Spleen (tissue), 11 donors: ENCODE results near the gene NTSR1. TPM values are rescaled to one million over a fixed set of nuclear protein-coding genes. Genes with fewer than 3 reads are reported as not detected.
A peak's percentile ranks its signal among the peaks of the same experiment; 100 is the strongest.
"Not testable (repeated sequence)": the region's sequence is repeated elsewhere in the genome, so short reads cannot be mapped to it uniquely, and the experiment has no call there.

Experiments used
- DNase-seq: peaks from one replicate; pipeline ENCODE4 v3.0.0-alpha.2; 2020
- H3K27ac ChIP-seq, 8 donors: fragments of 200-600 bp; sonication (generic) in 7 of 8; 1 replicate in 4 of 8; 2 replicates in 4 of 8; pipeline versions ENCODE4 v1.5.0 to v1.8.0; 2016 to 2021; ENCODE audit warnings: inconsistent platforms in 4 of 8, mild to moderate bottlenecking in 4 of 8, moderate library complexity in 1 of 8
- H3K27me3 ChIP-seq, 7 donors: fragments of 200-600 bp; sonication (generic) in 6 of 7; replicated peaks in 1 of 7; 1 replicate in 4 of 7; 2 replicates in 3 of 7; pipeline versions ENCODE4 v1.5.0 to v1.8.0; 2016 to 2021; ENCODE audit warnings: inconsistent platforms in 3 of 7, mild to moderate bottlenecking in 1 of 7
- H3K36me3 ChIP-seq, 6 donors: fragments of 200-600 bp; sonication (generic) in 5 of 6; 1 replicate in 4 of 6; 2 replicates in 2 of 6; pipeline versions ENCODE4 v1.5.0 to v1.8.0; 2016 to 2021; ENCODE audit warnings: inconsistent platforms in 2 of 6
- H3K4me1 ChIP-seq, 6 donors: fragments of 200-600 bp; sonication (generic) in 5 of 6; 1 replicate in 3 of 6; 2 replicates in 3 of 6; pipeline versions ENCODE4 v1.5.0 to v1.8.0; 2016 to 2021; ENCODE audit warnings: inconsistent platforms in 3 of 6
- H3K4me3 ChIP-seq, 8 donors: fragments of 200-600 bp; sonication (generic) in 7 of 8; 1 replicate in 4 of 8; 2 replicates in 4 of 8; pipeline versions ENCODE4 v1.5.0 to v1.8.0; 2016 to 2021; ENCODE audit warnings: inconsistent platforms in 4 of 8, mild to moderate bottlenecking in 4 of 8, moderate library complexity in 2 of 8
- H3K9me3 ChIP-seq, 8 donors: fragments of 200-600 bp; sonication (generic) in 7 of 8; 1 replicate in 4 of 8; 2 replicates in 4 of 8; pipeline versions ENCODE4 v1.5.0 to v1.8.0; 2016 to 2021; ENCODE audit warnings: inconsistent platforms in 4 of 8
- CTCF ChIP-seq, 11 experiments: fragments of 200-600 bp in 7 of 11; fragments of 450-650 bp in 4 of 11; sonication (generic) in 4 of 11; IDR thresholded peaks in 8 of 11; conservative IDR thresholded peaks in 3 of 11; 1 replicate in 7 of 11; 2 replicates in 4 of 11; pipeline versions ENCODE4 v1.4.0 to v1.8.0; 2016 to 2021; ENCODE audit warnings: antibody characterized with exemption in 11 of 11, inconsistent platforms in 4 of 11, mild to moderate bottlenecking in 1 of 11
- POLR2A ChIP-seq, 3 donors: fragments of 450-650 bp; IDR thresholded peaks; one replicate each; pipeline ENCODE4 v1.5.1; 2017; ENCODE audit warnings: antibody characterized with exemption in 3 of 3, mild to moderate bottlenecking in 1 of 3
- POLR2AphosphoS5 ChIP-seq, 3 donors: sonication (generic); formaldehyde crosslinking; IDR thresholded peaks; one replicate each; pipeline ENCODE4 v1.5.1; 2017; ENCODE audit warnings: antibody characterized with exemption in 3 of 3
- WGBS, 5 donors: extraction: QIAGEN DNeasy Blood & Tissue Kit in 3 of 5; methylation state at CpG; one replicate each; pipeline versions ENCODE4 v1.1.5 to v1.1.7; 2013 to 2018; 5-methylcytosine and 5-hydroxymethylcytosine counted together
- intact Hi-C: fragments of 100-400 bp; cut with DNase I; formaldehyde crosslinking; loops from one replicate; pipeline ENCODE4 v1.15.0; 2023; ENCODE audit warnings: low total_unique reads
- polyA plus RNA-seq, 3 donors: library from polyadenylated mRNA; stranded (reverse); fragments of 200-250 nt; gene quantifications; one replicate each; pipeline ENCODE4 v1.2.1, GENCODE V29; 2013
- total RNA-seq, 7 donors: library from RNA; depleted of rRNA in 3 of 7; stranded (reverse); fragments of >200 nt in 3 of 7; fragmentation: NEBNext Ultra II Directional in 4 of 7; extraction: Animal tissue kit (Norgen Biotek cat#: 25700) in 4 of 7; gene quantifications; one replicate each; pipeline versions ENCODE4 v1.1.0 to v1.2.1, GENCODE V29; 2016 to 2021
- donor health status: healthy with polysubstance abuse.
- donor health status: DM: no; HTN: no; CAD: no; lungs with moderate emphysema.
- donor health status: DM: no; HTN: no; CAD: no.
- donor health status: Bipolar disorder and iron deficiency.
- donor health status: healthy.
- donor health status: DM: no; HTN: no; CAD: no.
- donor health status: DM: yes; HTN: yes; CAD: no.

NTSR1 gene
- total and polyA plus RNA-seq, 10 donors, result 0.14 to 5.7 (median 0.71) TPM

GRCh38 chr20:62678553-62678952, 30.1 kb upstream of the NTSR1 start:
- intact Hi-C loops, result no loop called here
- no peak overlapping the region for H3K4me3 ChIP-seq
- H3K27me3 ChIP-seq, result peaks cover 0 to 41% (median 4%) of the 10 kb centered on the region in 7 donors
- H3K27ac ChIP-seq, result peak overlapping the region in 3 of 8 donors; percentile 43 to 60 (median 60)
- H3K36me3 ChIP-seq, result no peaks in the 10 kb centered on the region
- peaks cover 0 to 10% (median 7%) of the 10 kb centered on the region in 8 donors for H3K9me3 ChIP-seq
- TF ChIP-seq CTCF (IDR thresholded peaks at IDR 0.05 in 8 of 11, conservative IDR thresholded peaks at IDR 0.05 in 3 of 11), result no peak
- TF ChIP-seq POLR2AphosphoS5 (IDR thresholded peaks at IDR 0.05), result no peak
- TF ChIP-seq POLR2A (IDR thresholded peaks at IDR 0.05), result no peak
- no peak for DNase-seq
- H3K4me1 ChIP-seq, result peaks cover 0 to 59% (median 19%) of the 10 kb centered on the region in 6 donors
- WGBS, 5 donors, result 8 to 25% (median 12%) methylated on average over 9 of the region's 9 CpGs

DNA sequence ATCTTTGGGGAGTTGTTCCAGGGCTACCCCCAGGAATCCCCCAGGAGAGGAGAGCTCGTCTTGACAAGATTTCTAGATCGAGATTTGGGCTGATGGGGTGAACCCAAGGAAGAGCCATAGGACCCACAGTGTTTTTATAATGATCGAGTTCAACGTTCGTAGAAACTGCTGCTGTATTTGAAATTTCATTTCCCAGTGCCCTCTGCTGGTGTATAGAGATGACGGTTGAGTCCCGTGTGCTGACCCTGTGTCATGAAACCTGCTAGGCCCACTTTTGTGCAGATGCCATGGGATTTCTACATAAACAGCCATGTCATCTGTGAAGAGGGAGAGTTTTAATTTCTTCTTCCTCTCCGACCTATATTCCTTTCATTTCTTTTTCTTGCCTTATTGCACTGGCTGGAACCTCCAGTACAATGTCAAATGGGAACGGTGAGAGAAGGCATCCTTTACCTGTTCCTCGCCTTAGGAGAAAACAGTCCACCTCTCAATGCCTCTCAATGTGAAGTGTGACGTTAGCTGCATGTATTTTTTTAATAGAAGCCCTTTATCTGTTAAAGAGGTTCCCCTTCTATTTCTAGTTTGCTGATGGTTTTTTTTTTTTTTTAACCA, 28.6 kb upstream of the NTSR1 start:
- no peaks in the 10 kb centered on the region for H3K36me3 ChIP-seq
- TF ChIP-seq CTCF (IDR thresholded peaks at IDR 0.05 in 8 of 11, conservative IDR thresholded peaks at IDR 0.05 in 3 of 11), result no peak
- no peak for TF ChIP-seq POLR2AphosphoS5 (IDR thresholded peaks at IDR 0.05)
- no peak for TF ChIP-seq POLR2A (IDR thresholded peaks at IDR 0.05)
- no peak overlapping the region for H3K4me3 ChIP-seq
- H3K9me3 ChIP-seq, result peaks cover 0 to 10% (median 7%) of the 10 kb centered on the region in 8 donors
- H3K27me3 ChIP-seq, result peaks cover 0 to 38% (median 6%) of the 10 kb centered on the region in 7 donors
- 89 to 95% (median 93%) methylated on average over 11 of the region's 11 CpGs for WGBS, 5 donors
- no peak for DNase-seq
- H3K27ac ChIP-seq, result no peak overlapping the region
- intact Hi-C loops, result no loop called here
- peaks cover 0 to 44% (median 13%) of the 10 kb centered on the region in 6 donors for H3K4me1 ChIP-seq

- no peak for DNase-seq
- TF ChIP-seq POLR2A (IDR thresholded peaks at IDR 0.05) (no peak), POLR2AphosphoS5 (IDR thresholded peaks at IDR 0.05) (no peak), CTCF (IDR thresholded peaks at IDR 0.05 in 8 of 11, conservative IDR thresholded peaks at IDR 0.05 in 3 of 11) (no peak)
- Histone ChIP-seq H3K36me3 (no peaks in the 10 kb centered on the region), H3K4me3 (no peak overlapping the region), H3K27me3 (peaks cover 0 to 54% (median 6%) of the 10 kb centered on the region in 7 donors), H3K4me1 (peaks cover 0 to 37% (median 18%) of the 10 kb centered on the region in 6 donors), H3K27ac (peak overlapping the region in 4 of 8 donors; percentile 38 to 84 (median 78)), H3K9me3 (peaks cover 0 to 10% (median 7%) of the 10 kb centered on the region in 8 donors)
- intact Hi-C loops, result no loop called here
- 87 to 94% (median 90%) methylated on average over 28 to 30 of the region's 30 CpGs for WGBS, 5 donors
Measured at GRCh38 chr20:62682912-62683517, 25.6 kb upstream of the NTSR1 start.

- H3K4me3 ChIP-seq, intact Hi-C loops, DNase-seq, H3K9me3 ChIP-seq, H3K36me3 ChIP-seq: not testable (repeated sequence)
- H3K4me1 ChIP-seq, result peaks cover 0 to 29% (median 15%) of the 10 kb centered on the region in 6 donors
- H3K27ac ChIP-seq, result peak overlapping the region in 4 of 8 donors; percentile 49 to 84 (median 78)
- WGBS, 5 donors, result 78 to 97% (median 87%) methylated on average over 34 to 47 of the region's 52 CpGs
- peak in 1 of 3 donors; percentile 65 for TF ChIP-seq POLR2AphosphoS5 (IDR thresholded peaks at IDR 0.05)
- H3K27me3 ChIP-seq, result peaks cover 0 to 62% (median 6%) of the 10 kb centered on the region in 7 donors
Measured at GRCh38 chr20:62683660-62684322, 24.8 kb upstream of the NTSR1 start.
